ENCODE data around the gene TXNRD2.

- no peak for TF ChIP-seq POLR2A (IDR thresholded peaks at IDR 0.05)
- no peak for TF ChIP-seq CTCF (IDR thresholded peaks at IDR 0.05)
Measured at GRCh38 chr22:19842393-19843106, 99.1 kb downstream of the TXNRD2 start.
